ENCODE measurements around the gene ZSCAN16. TPM values are rescaled to one million over a fixed set of nuclear protein-coding genes. Genes with fewer than 3 reads are reported as not detected.

ZSCAN16 gene
- 0.09 and 0.58 TPM in 2 replicates for total RNA-seq

DNA sequence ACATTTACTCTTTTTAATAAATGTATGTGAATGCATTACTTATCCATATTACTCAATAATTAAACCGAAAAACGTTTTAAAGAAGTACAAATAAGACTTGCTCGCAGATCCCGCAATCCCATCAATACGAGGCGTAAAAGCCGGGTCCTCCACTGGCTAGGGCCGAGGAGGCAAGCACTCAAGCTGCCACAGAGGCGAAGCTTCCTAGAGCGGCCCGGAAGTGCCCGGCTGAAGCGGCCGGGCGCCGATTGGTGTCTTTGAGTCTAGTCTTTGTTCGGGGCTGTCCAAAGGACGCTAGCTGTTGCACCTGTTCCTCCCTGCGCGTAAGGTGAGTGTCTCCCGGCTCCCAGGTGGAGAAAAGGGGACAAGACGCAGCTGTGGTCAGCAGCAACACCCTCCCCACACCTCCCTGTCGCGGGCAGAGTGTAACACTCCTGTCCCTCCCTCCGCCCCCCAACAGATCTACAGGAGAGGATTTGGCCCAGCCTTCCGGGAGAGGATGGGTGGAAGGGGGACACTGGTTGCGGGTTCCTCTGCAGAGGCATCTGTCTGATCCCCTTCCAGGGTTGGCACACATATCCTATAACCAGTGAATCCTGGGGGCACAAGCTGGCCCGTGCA lies at the start of gene ZSCAN16:
TSS of gene ZSCAN16 (plus strand) at position 260 of the 621 bp plus-strand sequence. CDS start 835 bp downstream, outside the sequence.

DNA sequence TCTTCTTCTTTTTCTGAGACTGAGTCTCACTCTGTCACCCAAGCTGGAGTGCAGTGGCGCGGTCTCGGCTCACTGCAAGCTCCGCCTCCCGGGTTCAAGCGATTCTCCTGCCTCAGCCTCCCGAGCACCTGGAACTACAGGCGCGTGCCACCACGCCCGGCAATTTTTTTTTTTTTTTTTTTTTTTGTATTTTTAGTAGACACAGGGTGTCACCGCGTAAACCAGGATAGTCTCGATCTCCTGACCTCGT lies 44.1 kb upstream of the ZSCAN16 start, which contains the start of gene ZNF165:
TSS of gene ZNF165 (plus strand) at position 188 of the 250 bp plus-strand sequence. CDS start 4,913 bp downstream, outside the sequence.

DNA sequence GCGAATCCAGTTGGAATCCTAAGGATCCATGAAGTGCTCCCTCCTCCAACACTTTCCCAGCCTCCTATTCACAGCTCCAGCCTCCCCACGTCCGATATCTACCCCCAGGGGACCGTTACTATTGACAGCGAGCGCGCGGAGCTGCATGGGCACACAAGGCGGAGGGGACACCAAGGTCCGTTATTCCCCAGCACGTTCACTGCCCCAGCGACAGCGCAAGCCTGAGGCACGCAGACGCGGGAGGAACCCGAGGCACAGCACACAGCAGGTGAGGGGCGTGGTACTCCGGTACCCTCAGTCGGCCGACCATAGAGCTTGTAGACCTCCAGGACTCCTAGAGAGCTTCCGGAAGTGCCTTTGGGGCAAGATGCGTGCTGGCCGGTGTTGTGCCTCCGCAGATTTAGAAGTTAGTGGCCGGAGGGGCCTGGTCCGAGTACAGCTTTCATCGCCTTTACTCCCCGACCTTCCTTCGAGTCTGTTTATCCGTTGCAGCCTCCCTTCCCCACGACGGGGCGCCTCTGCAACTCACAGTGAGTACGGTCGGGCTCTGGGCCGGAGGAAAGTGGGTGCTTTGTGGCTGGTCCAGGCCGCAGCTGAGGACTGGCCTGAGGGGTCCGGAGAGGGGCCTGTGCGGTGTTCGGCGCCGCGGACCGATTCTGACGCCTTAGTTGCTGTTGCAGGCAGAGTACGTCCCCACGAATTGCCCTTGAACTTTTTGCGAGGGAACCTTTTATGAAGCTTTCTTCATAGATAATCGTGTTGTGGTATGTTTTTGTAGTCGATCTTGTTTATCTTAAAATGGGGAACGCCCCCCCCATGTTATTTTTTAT lies 17.3 kb downstream of the ZSCAN16 start, which contains the start of gene ZKSCAN8:
TSS of gene ZKSCAN8 (plus strand) at position 384 of the 830 bp plus-strand sequence. CDS start 6,525 bp downstream, outside the sequence.

Other genes starting within 250 kb of the ZSCAN16 start
- not detected in 2 replicates for gene OR2B2, start 212.2 kb upstream of the ZSCAN16 start, total RNA-seq
- gene OR2B6, start 167.4 kb upstream of the ZSCAN16 start, total RNA-seq, result not detected in 2 replicates
- under 0.01 TPM in 1 of 2 replicates, not detected in the other for gene ZNF165, start 44.0 kb upstream of the ZSCAN16 start, total RNA-seq
- 9.5 and 12.0 TPM in 2 replicates for gene ZKSCAN8, start 17.3 kb downstream of the ZSCAN16 start, total RNA-seq
- gene ZSCAN9, start 100.7 kb downstream of the ZSCAN16 start, total RNA-seq, result 4.3 and 7.1 TPM in 2 replicates
- gene ZKSCAN4, start 127.7 kb downstream of the ZSCAN16 start, total RNA-seq, result 4.2 and 5.4 TPM in 2 replicates
- gene NKAPL, start 134.7 kb downstream of the ZSCAN16 start, total RNA-seq, result 2.3 and 3.7 TPM in 2 replicates
- 7.4 and 10.3 TPM in 2 replicates for gene ZSCAN26, start 142.5 kb downstream of the ZSCAN16 start, total RNA-seq
- 3.7 and 5.0 TPM in 2 replicates for gene PGBD1, start 157.0 kb downstream of the ZSCAN16 start, total RNA-seq
- gene ZSCAN31, start 211.5 kb downstream of the ZSCAN16 start, total RNA-seq, result 0.68 and 3.5 TPM in 2 replicates
- gene ZKSCAN3, start 225.3 kb downstream of the ZSCAN16 start, total RNA-seq, result 1.7 and 3.2 TPM in 2 replicates